Activated gamma-delta T cell treated with Interleukin-2 at 50 U/mL for 16 hours (primary cell): ENCODE measurements around the gene ELP1.
"Not testable (repeated sequence)": the region's sequence is repeated elsewhere in the genome, so short reads cannot be mapped to it uniquely, and the experiment has no call there.

Experiments
- DNase-seq: peaks from one replicate; pipeline ENCODE4 v3.0.0-alpha.2; 2020

Gene ELP1

DNA sequence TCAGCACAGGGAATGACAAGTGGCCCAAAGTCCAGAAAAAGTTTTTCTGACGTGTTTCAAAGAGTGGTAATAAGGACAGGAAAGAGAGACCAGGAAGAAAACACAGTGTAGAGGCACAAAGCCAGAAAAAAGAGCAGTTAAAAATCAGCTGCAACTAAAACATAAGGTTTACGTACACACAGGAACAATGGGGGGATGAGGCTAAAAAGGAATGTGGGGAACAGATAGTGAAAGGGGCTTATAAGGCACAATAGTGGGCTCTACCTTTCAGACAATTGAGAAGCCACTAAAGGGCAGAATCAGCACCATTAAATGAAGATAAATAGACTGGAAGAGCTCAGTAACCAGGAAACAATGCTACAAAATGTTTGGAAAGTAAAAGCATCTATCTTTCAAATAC lies 5.5 kb downstream of the ELP1 start:
- DNase-seq, result no peak

DNA sequence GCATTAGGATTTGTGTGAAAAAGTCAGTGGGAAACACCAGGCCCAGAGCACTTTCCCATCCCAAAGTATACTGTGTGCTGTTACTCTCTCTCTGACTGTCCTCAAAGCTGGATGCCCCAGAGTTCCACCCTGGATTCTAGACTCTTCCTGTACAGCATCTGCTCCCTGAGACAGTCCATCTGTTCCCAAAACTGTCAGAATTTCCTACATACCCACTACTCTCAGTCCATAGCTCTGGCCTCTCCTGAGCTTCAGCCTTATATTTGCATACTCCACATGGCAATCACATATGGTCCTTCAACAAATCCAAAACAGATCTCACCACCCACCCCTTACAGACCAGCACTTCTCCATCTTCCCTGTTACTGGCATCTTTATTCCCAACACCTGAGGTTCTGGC lies 9.5 kb downstream of the ELP1 start:
- DNase-seq, result no peak

DNA sequence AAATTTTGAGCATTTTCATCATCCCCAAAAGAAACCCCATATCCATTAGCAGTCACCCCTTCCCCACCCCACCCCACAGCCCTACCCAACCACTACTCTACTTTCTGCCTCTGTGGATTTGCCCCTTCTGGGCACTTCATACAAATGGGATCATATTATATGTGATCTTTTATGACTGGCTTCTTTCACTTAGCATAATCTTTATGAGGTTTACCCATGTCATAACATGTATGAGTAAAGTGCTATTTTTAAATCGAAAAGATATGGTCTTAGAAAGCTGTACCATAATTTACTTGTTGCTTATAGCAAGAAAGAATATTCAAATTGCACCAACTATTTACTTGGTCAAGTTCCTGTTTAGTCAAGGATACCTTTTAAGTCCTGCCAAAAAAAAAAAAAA lies 12.7 kb downstream of the ELP1 start:
- DNase-seq, result no peak

DNA sequence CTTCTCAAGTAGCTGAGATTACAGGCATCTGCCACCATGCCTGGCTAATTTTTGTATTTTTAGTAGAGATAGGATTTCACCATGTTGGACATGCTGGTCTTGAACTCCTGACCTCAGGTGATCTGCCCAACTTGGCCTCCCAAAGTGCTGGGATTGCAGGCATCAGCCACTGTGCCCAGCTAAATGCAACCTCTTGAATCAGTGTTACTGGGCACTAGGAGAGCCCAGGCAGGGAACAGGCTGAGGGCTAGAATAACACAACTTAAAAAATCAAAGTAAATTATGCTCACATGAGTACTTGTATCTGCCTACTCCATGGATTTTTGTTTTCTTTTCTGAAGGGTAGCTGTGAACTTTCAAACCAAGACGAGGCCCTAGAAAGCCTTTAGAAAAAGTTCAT lies 13.5 kb downstream of the ELP1 start:
- not testable (repeated sequence) for DNase-seq

DNA sequence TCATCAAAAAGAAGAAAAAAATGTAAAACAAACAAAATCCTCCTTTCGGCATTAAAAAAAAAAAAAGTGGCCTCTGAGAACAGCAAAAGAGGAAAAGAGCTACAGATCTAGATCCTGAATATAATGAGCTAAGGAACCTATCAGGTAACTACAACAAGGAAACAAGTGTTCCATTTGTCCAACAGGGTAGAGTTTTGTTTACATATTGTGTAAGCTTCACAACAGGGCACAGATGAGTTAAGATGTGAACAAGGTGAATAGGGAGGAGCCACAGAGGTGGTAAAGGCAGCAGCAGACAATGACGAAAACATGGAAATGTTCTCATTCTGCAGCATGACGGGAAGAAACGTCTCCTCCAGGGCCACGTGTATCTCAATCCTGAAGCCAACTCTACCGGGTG lies 14.4 kb downstream of the ELP1 start:
- DNase-seq, result no peak

DNA sequence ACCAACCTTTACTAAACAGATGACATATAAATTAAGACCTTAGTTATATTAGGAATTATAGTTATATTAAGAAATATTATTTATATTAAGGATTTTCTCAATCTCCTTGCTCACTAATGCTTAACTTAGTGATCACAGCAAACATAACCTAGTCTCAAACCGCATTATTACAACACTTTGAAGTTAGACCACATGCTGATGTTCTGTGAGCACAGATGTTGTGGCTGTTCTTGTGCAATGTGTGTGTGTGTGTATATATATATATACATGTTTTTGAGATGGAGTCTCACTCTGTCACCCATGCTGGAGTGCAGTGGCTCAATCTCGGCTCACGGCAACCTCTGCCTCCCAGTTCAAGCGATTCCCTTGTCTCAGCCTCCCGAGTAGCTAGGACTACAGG lies 20.5 kb downstream of the ELP1 start:
- DNase-seq, result no peak

DNA sequence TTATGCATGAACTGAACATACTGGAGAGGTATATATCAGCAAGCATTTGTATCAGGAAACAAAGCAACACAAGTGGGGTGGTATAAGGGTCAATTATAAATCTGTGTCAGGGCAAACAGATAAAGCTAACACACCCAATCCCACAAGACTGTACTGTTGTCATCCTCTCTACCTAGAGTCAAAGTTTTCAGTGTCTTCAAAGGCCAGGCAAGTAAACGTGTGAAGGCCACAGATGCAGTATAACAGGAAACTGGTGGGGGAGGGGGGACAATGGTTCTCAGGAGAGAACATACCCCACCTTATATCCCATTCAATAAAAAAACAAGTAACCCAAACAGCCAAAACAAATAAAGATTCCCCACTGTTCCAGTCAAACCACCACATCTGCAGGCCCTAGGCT lies 22.1 kb downstream of the ELP1 start:
- DNase-seq, result peak; percentile 42

DNA sequence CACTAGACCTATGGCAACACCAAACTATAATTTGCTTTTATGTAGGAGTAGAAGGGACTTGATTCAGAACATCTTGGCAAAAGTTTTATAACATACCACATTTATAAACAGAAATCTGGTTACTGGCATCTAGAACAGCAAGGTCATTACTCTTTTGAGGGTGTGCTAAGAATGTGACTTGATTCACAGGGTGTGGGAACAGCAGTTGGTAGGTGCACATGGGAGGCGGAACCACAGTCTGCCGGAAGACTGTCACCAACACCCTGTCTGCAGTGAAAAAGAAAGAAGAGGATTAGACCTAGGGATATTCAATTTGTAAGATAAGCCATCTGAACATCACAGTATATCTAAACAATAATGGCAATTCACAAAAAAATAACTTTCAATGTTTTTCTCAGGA lies 23.0 kb downstream of the ELP1 start:
- no peak for DNase-seq

DNA sequence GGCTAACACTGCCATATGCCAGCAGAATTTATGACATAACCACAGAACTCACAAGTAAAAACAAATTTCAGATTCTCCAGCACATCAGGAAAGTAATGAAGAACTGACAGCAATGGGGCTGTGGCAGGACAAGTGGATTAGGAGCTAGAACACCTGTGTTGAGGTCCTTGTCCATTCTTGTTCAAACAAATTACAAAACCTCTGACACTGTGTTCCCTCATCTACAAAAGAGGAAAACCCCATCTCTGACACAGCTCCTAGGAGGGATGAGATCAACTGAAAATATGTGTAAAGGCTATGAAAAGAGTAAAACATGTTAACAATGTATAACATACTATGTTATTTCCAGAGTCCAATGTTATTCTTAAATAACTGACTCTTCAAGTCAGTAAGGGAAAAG lies 23.5 kb downstream of the ELP1 start:
- no peak for DNase-seq

DNA sequence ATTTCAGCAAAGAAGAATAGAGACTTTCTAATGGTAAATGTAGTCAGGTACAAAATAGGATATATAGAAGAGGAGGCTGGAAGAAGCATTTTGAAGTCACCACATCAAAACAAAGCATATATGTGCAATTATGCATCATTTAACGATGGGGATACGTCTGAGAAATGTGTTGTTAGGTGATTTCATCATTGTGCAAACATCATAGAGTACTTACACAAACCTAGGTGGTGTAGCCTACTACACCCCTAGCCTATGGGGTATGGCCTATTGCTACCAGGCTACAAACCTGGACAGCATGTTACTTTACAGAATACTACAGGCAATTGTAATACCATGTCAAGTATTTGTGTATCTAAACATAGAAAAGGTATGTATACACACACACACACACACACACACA lies 28.4 kb downstream of the ELP1 start:
- no peak for DNase-seq

DNA sequence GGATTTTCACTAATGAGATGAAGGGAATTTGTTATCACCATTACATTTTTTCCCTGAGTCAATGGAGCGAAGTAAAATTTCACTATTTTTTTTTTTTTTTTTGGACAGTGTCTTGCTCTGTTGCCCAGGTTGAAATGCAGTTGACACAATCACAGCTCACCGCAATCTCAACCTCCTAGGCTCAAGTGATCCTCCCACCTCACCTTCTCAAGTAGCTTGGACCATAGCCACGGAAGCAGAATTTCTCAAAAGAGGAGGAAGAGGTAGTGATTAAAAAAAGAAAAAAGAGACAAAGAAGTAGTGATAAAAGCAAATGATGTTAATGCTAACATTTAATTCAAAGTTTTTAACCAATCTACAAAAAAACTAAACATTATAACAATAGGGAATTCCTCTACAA lies 29.8 kb downstream of the ELP1 start:
- no peak for DNase-seq

DNA sequence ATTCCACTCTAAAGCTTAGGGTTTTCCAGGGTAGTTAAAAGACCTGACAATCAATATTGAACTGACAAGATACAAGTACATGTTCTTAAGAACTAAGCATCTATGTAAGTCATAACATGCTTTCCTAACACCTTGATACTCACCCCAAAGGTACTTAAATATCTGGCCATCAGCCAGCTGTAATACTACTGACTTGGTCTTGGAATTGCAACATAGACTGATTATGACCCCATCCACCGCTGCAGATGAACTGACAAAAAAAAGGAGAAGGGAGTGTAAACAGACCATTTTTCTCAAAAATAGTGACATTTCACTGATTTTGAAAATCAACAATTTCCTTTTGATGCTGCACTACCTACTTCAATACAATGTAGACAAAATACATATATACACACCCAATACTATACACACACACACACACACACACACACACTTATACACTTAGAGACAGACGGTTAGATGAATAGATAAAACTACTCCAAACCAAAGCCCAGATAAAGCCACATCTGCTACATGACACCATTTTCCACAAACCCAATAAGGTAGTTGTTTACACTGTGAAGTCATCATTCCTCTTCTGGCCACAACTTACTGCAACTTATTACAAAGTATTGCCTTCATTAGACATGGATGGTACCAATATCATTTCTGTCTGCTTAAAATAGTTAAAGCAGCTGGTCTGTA lies 30.4 kb downstream of the ELP1 start:
- DNase-seq, result no peak

DNA sequence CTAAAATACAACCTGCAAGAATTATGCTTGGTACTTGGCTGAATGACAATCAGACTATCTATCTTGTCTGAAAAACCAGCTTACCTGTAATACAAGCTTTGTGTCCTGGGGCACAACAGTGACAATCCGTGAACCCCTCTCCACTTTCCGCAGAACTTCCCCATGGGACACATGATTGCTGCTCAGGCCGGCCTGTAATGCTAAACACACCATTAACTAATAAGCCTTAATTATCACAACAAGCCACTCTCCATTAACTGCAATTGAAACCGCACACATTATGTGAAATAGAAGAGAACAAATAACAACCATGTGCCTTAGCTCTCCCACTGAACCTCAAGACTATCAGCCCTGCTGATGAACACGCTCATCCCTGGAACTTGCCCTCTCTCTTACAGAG lies 33.7 kb downstream of the ELP1 start:
- DNase-seq, result no peak

DNA sequence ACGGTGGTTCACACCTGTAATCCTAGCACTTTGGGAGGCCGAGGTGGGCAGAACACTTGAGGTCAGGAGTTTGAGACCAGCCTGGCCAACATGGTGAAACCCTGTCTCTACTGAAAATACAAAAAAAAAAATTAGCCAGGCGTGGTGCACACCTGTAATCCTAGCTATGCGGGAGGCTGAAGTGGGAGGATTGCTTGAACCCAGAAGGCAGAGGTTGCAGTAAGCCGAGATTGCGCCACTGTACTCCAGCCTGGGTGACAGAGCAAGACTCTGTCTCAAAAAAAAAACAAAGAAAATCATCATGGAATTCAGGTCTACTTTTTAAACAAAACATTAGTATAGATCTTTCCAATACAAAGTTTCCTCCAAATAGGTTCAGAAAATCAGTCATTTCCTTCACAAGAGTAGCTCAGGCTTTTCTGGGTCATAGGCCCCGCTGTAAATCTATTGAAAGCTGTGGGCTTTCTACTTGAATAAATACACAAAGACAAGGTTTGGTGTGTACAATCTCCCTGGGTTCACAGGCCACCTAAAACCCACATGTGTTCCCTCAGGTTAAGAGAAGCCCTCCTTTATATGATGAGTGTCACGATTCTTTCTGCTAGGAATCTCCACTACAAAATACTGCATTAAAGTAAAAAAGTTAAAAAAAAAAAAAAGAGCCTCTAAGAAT lies 34.8 kb downstream of the ELP1 start:
- DNase-seq, result not testable (repeated sequence)

DNA sequence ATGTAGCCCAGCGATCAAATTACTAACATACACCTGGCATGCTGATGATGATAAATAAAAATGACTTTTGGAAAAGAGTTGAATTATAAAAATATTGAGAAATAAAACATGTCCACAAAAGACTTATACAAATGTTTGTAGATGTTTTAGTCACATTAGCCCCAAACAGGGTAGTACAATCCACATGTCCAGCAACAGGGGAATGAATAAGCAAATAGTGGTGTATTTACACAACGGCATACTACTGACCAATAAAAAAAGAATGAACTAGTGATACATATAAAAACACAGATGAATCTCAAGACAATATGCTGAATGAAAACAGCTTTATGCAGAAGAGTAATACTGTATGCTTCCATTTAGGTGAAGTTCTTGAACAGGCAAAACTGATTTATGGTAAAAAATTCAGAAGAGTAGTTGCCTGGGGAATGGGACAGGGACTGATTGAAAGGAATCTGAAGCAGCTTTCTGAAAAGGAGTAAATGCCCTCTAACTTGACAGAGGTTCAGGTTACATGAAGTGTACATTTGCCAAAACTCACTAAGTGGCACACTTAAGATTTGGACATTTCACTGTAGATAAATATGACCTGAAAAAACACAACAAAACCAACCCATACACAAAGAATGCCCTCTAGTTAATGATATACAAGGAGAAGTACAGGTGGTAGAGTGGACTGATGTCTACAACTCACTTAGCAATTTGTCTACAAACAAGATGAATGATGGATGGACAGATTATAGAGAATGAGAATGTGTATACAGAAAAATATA lies 36.4 kb downstream of the ELP1 start:
- DNase-seq, result no peak

DNA sequence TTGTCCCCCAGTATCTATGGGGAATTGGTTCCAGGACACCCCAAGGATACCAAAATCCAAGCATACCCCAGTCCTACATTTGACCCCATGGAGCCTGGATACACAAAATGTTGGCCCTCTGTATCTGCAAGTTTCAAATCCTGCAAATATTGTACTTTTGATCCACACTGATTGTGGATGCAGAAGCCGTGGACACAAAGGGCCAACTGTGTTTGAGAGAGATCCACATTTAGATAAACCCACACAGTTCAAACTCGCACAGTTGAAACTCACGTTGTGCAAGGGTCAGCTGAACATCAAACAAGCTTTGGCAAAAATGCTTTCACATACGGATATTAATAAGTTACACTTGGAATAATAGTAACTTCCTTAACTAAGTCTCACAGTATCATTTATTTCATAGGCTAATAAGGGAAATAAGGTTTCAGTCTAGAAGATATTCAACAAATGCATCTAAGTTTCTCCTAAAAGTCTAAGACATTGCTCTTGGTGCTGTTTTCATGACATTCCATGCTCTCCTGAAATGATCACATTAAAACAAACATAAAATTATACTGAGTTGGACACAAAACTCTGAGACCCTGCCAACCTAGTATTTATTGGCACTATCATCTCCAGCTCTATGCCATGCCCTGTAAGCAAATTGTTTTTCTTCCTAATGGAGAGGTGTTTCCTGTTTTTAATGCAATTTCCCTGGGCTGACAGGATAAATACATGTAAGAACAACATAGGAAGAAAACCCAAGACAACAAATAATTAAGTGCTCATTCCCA lies 39.5 kb downstream of the ELP1 start:
- no peak for DNase-seq

DNA sequence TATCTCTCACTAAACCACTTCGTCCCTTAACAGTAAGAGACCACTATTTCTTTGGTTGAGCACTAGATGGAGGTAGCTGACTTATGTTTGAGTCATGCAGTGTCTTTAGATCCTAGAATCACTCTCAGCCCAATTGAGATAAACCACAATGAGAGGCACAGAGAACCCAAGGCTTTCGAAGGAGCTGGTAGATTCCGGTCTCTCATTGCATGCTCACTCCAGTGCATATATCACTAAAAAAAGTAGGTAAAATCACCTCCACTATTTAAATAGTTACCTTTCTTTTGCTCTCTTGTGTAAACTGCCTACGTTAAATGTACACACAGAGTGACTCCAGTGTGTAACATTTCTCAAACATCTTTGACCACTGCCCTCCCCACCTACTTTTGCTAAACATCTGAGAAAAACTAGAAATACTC lies 44.3 kb downstream of the ELP1 start:
- DNase-seq, result no peak

DNA sequence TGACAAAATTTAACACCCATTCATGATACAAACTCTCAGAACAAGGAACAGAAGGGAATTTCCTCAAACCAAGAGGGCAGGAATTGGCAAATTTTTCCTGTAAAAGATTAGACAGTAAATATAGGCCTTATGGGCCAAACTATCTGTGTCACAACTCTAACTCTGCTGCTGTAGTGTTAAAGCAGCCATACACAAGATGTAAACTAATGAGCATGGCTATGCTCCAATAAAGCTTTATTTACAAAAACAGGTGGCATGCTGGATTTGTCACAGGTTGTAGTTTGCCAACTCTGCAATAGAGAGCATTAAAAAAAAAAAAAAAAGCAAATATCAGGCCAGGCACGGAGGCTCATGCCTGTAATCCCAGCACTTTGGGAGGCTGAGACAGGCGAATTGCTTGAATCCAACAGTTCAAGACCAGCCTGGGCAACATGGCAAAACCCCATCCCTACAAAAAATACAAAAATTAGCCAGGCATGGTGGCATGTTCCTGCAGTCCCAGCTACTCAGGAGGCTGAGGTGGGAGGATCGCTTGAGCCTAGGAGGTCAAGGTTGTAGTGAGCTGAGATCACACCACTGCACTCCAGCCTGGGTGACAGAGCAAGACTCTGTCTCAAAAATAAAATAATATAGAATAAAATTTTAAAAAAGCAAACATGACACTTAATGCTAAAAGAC lies 47.2 kb downstream of the ELP1 start:
- DNase-seq, result not testable (repeated sequence)

DNA sequence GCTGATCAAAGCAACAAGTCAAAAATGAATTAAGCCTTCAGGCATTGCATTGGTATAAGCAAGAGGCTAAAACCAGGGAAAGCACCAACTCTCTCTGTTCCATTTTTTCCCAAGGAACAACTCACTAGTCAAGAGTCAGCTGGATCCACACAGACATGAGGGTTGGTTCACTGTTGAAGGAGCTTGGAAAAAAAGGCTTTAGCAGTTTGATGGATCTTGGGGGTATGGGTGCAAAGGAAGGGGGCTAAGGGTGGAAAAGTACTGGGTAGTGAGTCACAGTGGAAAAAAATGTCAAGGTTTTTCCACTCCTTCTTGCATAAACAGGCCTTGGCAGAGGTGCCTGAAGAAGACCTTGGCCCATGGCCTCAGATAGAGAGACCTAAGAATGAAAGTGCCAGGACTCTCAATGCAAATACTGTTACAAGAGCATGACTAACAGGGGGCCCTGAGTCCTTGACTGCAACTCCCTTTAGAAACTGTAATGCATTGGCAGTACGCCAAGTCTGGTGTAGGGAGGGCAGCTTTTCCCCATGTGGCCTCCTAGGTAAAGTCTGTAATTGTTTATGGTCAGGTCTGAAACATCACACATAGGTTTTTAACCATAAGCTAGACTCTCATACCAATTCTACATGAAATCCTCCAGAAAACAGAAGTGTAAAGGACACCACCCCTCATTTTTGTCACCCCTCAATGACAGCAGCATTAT lies 48.1 kb downstream of the ELP1 start:
- no peak for DNase-seq

DNA sequence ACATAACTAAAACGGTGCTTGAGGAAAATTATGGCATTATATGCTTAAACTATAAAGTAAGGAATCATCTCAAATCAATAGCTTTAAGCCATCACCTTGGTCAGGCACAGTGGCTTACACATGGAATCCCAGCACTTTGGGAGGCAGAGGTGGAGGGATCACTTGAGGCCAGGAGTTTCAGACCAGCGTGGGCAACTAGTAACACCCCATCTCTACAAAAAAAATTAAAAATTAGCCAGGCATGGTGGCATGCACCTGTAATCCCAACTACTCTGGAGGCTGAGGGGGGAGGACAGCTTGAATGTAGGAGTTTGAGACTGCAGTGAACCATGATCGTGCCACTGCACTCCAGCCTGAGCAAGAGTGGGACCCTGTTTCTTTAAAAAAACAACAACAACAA lies 49.2 kb downstream of the ELP1 start:
- DNase-seq, result no peak

DNA sequence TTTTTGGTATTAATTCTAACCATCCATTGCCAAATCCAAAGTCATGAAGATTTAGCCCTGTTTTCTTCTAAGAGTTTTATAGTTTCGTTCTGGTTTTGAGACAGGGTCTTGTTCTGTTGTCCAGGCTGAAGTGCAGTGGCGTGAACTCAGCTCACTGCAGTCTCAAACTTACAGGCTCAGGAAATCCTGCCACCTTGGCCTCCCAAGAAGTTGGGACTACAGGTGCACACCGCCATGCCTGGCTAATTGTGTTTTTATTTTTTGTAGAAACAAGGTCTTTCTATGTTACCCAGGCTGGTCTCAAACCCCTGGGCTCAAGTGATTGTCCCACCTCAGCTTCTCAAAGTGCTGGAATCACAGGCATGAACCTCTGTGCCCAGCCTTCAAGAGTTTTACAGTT lies 50.8 kb downstream of the ELP1 start:
- no peak for DNase-seq
